BJ (cell line): Measurements from ENCODE around the gene SCO1. TPM values are rescaled to one million over a fixed set of nuclear protein-coding genes. Genes with fewer than 3 reads are reported as not detected.

Experiments used
- CTCF ChIA-PET: fragments of 350-600 bp; formaldehyde crosslinking; extraction: SDS; loops from one replicate; lab custom pipeline; 2021; ENCODE audit warnings: antibody characterized with exemption, inconsistent platforms; lab: Yijun Ruan, JAX
- POLR2A ChIA-PET: fragments of 300-600 bp; sonication (Branson Sonifier 250); formaldehyde crosslinking; extraction: SDS; loops from one replicate; lab custom pipeline; 2021; ENCODE audit warnings: antibody characterized with exemption; lab: Charles Lee
- DNase-seq: peaks from one replicate; pipeline ENCODE4 v3.0.0-alpha.2; 2011; ENCODE audit warnings: low read depth
- H3K27me3 ChIP-seq: 2 replicates; pipeline ENCODE4 v1.6.0; 2011; ENCODE audit warnings: low read length; ENCODE audit not compliant: control insufficient read depth, insufficient read depth
- H3K36me3 ChIP-seq: 2 replicates; pipeline ENCODE4 v1.5.1; 2011; ENCODE audit warnings: low read length; ENCODE audit not compliant: control insufficient read depth, insufficient read depth
- H3K4me3 ChIP-seq: 2 replicates; pipeline ENCODE4 v1.5.1; 2011; ENCODE audit warnings: low read depth, mild to moderate bottlenecking, control low read depth, low read length
- CTCF ChIP-seq: IDR thresholded peaks from 2 replicates; pipeline ENCODE4 v1.5.1; 2011; ENCODE audit warnings: low read depth, mild to moderate bottlenecking, control low read depth, inconsistent platforms, low read length, moderate library complexity; ENCODE audit not compliant: insufficient read depth
- polyA plus RNA-seq: library from polyadenylated mRNA; depleted of rRNA; stranded (reverse); fragments of >200 nt; gene quantifications from 2 replicates; pipeline ENCODE4 v1.2.3, GENCODE V29; 2011

Gene SCO1
- polyA plus RNA-seq, 1 experiment = 21.7 TPM

DNA sequence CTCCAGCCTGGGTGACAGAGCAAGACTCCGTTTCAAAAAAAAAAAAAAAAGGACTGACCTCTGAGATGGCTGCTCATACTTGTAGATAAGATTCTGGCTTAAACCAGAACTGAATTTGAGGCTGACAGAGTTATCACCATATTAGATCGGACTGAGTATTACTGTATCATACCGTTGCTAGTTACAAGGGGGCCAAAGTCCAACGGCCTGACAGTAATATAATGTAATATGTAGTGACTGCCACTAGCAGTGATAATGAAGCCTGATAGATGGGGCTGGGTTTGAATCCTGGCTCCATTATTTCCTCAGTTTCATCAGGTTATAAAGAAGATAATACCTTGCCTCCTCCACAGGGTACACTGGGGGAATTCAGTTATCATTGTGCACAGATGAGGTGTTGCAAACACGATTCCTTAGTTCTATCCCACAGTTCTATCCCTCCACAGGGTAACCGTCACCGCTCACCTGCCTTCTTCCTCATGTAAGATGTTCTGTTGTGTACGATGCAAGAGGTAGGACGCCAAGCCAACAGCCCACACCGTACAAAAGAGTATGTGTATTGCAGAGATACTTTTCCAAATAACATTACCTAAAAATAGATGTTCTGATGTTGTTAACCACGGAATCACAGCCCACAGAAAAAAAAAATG lies 27.3 kb upstream of the SCO1 start:
- TF ChIP-seq CTCF = no peak
- H3K27me3 ChIP-seq = no peaks in the 10 kb centered on the region
- peaks cover 1% of the 10 kb centered on the region for H3K36me3 ChIP-seq
- POLR2A ChIA-PET = no interaction called here
- no peak overlapping the region for H3K4me3 ChIP-seq
- CTCF ChIA-PET = no interaction called here
- DNase-seq = no peak

DNA sequence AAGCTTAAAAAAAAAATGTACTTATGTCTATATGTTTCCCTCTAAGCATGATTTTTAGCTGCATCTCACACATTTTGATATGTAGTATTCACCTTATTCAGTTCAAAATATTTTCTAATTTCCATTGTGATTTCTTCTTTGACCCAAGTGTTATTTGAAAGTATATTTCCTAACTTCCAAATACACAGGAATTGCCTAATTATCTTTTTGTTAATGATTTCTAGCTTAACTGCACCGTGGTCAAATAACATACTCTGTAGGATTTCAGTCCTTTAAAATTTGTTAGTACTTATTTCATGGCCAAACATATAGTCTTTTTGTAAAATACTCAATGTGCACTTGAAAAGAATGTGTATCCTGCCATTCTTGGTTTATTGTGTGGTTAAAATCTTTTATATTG lies 21.2 kb upstream of the SCO1 start:
- no peak for DNase-seq
- Histone ChIP-seq H3K27me3 (no peaks in the 10 kb centered on the region), H3K36me3 (no peaks in the 10 kb centered on the region), H3K4me3 (no peak overlapping the region)
- POLR2A ChIA-PET = no interaction called here
- CTCF ChIA-PET = interaction anchor here (0.7 to 1.0 kb wide), 3 partner anchors 8 to 33 kb away, joined by 3 to 4 read pairs (median 3); no protein-coding TSS in a partner anchor
- TF ChIP-seq CTCF = no peak

GRCh38 chr17:10716218-10716617 lies 18.9 kb upstream of the SCO1 start:
- CTCF ChIA-PET = interaction anchor here (1.2 to 1.6 kb wide), 2 partner anchors 21 to 69 kb away, joined by 3 to 9 read pairs; no protein-coding TSS in a partner anchor
- H3K4me3 ChIP-seq = no peak overlapping the region

GRCh38 chr17:10713318-10713717 lies 16.0 kb upstream of the SCO1 start:
- TF ChIP-seq CTCF = no peak
- POLR2A ChIA-PET = no interaction called here
- DNase-seq = no peak
- Histone ChIP-seq H3K27me3 (no peaks in the 10 kb centered on the region), H3K36me3 (peaks cover 8% of the 10 kb centered on the region), H3K4me3 (no peak overlapping the region)
- CTCF ChIA-PET = no interaction called here

More at GRCh38 chr17:10716218-10716617, 18.9 kb upstream of the SCO1 start:
- peaks cover 2% of the 10 kb centered on the region; the same call in 1 of the 2 replicates for H3K36me3 ChIP-seq
- POLR2A ChIA-PET = no interaction called here
- no peaks in the 10 kb centered on the region for H3K27me3 ChIP-seq
- DNase-seq = no peak
- no peak for TF ChIP-seq CTCF

- ChIA-PET CTCF (interaction anchor here (0.7 kb wide), 1 partner anchor 14 kb away, joined by 5 read pairs; no protein-coding TSS in a partner anchor), POLR2A (no interaction called here)
- no peak for TF ChIP-seq CTCF
Measured at GRCh38 chr17:10705727-10706126, 8.4 kb upstream of the SCO1 start.

More at GRCh38 chr17:10705727-10706126, 8.4 kb upstream of the SCO1 start:
- no peaks in the 10 kb centered on the region for H3K27me3 ChIP-seq
- DNase-seq = no peak
- H3K36me3 ChIP-seq = peaks cover 16% of the 10 kb centered on the region
- no peak overlapping the region for H3K4me3 ChIP-seq
